Sigmoid colon (tissue), 4 donors: ENCODE results near the gene BARX2.

Source experiments
- CTCF ChIP-seq, 4 experiments: fragments of 450-650 bp in 3 of 4; fragments of 200-600 bp in 1 of 4; IDR thresholded peaks; one replicate each; pipeline ENCODE4 v1.5.1; 2016 to 2019; ENCODE audit warnings: antibody characterized with exemption in 4 of 4, mild to moderate bottlenecking in 3 of 4, moderate library complexity in 2 of 4
- POLR2A ChIP-seq, 2 donors: fragments of 450-650 bp; IDR thresholded peaks; one replicate each; pipeline ENCODE4 v1.6.1; 2016; ENCODE audit warnings: antibody characterized with exemption in 2 of 2, mild to moderate bottlenecking in 2 of 2, moderate library complexity in 2 of 2
- POLR2AphosphoS5 ChIP-seq, 4 donors: sonication (generic); formaldehyde crosslinking; IDR thresholded peaks; one replicate each; pipeline ENCODE4 v1.6.1; 2017; ENCODE audit warnings: antibody characterized with exemption in 4 of 4

GRCh38 chr11:129394709-129395108 lies 19.1 kb downstream of the BARX2 start:
- no peak for TF ChIP-seq CTCF (IDR thresholded peaks at IDR 0.05)
- no peak for TF ChIP-seq POLR2A (IDR thresholded peaks at IDR 0.05)
- no peak for TF ChIP-seq POLR2AphosphoS5 (IDR thresholded peaks at IDR 0.05)
